ENCODE measurements around the gene DNPH1. TPM values are rescaled to one million over a fixed set of nuclear protein-coding genes. Genes with fewer than 3 reads are reported as not detected.

The DNPH1 gene
- polyA plus RNA-seq, 1 donor from 2014 or later, result 48.3 TPM

DNA sequence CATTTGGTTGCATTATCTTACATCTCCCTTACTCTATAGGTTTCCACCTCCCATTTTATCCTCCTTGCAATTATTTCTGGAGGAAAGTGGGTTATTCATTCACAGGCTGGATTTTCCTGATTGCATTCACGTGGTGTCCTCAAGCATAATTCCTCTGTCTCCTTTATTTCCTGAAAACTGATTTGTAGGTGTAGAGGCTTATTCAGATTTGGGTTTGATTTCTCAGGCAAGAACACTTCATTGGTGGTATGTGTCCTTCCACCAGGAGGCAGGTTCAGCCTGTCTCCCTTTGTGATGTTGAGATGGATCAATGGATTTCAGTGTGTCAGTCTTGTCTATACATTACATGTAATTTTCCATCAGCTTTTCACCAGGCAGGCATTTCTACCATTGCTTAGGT, 17.3 kb downstream of the DNPH1 start:
- no peaks in the 10 kb centered on the region for H3K9me3 ChIP-seq (ENCODE audit: low read length)
- H3K27me3 ChIP-seq (ENCODE audit: insufficient read depth, low read depth, low read length), result no peaks in the 10 kb centered on the region
- H3K4me3 ChIP-seq (ENCODE audit: low read length), result no peak overlapping the region
- no peaks in the 10 kb centered on the region for H3K9me2 ChIP-seq (ENCODE audit: insufficient read depth, low read length)
- no peaks in the 10 kb centered on the region for H3K36me3 ChIP-seq (ENCODE audit: insufficient read depth, low read length)
- H3K79me2 ChIP-seq (replicated peaks; ENCODE audit: insufficient read depth, low read length), result no peaks in the 10 kb centered on the region
- H3K4me2 ChIP-seq (ENCODE audit: low read length), result no peak overlapping the region
- TF ChIP-seq, protein P1, sequence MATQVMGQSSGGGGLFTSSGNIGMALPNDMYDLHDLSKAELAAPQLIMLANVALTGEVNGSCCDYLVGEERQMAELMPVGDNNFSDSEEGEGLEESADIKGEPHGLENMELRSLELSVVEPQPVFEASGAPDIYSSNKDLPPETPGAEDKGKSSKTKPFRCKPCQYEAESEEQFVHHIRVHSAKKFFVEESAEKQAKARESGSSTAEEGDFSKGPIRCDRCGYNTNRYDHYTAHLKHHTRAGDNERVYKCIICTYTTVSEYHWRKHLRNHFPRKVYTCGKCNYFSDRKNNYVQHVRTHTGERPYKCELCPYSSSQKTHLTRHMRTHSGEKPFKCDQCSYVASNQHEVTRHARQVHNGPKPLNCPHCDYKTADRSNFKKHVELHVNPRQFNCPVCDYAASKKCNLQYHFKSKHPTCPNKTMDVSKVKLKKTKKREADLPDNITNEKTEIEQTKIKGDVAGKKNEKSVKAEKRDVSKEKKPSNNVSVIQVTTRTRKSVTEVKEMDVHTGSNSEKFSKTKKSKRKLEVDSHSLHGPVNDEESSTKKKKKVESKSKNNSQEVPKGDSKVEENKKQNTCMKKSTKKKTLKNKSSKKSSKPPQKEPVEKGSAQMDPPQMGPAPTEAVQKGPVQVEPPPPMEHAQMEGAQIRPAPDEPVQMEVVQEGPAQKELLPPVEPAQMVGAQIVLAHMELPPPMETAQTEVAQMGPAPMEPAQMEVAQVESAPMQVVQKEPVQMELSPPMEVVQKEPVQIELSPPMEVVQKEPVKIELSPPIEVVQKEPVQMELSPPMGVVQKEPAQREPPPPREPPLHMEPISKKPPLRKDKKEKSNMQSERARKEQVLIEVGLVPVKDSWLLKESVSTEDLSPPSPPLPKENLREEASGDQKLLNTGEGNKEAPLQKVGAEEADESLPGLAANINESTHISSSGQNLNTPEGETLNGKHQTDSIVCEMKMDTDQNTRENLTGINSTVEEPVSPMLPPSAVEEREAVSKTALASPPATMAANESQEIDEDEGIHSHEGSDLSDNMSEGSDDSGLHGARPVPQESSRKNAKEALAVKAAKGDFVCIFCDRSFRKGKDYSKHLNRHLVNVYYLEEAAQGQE (IDR thresholded peaks at IDR 0.05; ENCODE audit: borderline replicate concordance), result no peak
- TF ChIP-seq MXI1 (conservative IDR thresholded peaks at IDR 0.05; ENCODE audit: poor library complexity, severe bottlenecking) (no peak), RAD21 (conservative IDR thresholded peaks at IDR 0.05) (peak; percentile 27), TAF1 (IDR thresholded peaks at IDR 0.05; ENCODE audit: low read depth) (no peak)
- TF ChIP-seq, protein P2, sequence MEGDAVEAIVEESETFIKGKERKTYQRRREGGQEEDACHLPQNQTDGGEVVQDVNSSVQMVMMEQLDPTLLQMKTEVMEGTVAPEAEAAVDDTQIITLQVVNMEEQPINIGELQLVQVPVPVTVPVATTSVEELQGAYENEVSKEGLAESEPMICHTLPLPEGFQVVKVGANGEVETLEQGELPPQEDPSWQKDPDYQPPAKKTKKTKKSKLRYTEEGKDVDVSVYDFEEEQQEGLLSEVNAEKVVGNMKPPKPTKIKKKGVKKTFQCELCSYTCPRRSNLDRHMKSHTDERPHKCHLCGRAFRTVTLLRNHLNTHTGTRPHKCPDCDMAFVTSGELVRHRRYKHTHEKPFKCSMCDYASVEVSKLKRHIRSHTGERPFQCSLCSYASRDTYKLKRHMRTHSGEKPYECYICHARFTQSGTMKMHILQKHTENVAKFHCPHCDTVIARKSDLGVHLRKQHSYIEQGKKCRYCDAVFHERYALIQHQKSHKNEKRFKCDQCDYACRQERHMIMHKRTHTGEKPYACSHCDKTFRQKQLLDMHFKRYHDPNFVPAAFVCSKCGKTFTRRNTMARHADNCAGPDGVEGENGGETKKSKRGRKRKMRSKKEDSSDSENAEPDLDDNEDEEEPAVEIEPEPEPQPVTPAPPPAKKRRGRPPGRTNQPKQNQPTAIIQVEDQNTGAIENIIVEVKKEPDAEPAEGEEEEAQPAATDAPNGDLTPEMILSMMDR (IDR thresholded peaks at IDR 0.05; ENCODE audit: poor library complexity, severe bottlenecking), result peak; percentile 39
- no peak overlapping the region for H3K27ac ChIP-seq (ENCODE audit: low read length)
- H3K9ac ChIP-seq (ENCODE audit: low read length), result no peak overlapping the region
- no peaks in the 10 kb centered on the region for H3F3A ChIP-seq (ENCODE audit: insufficient read depth, low read length, poor library complexity, severe bottlenecking)
- no peaks in the 10 kb centered on the region for H4K20me1 ChIP-seq (ENCODE audit: insufficient read depth)
- no peak overlapping the region for H2AFZ ChIP-seq (ENCODE audit: low read depth, low read length)

DNA sequence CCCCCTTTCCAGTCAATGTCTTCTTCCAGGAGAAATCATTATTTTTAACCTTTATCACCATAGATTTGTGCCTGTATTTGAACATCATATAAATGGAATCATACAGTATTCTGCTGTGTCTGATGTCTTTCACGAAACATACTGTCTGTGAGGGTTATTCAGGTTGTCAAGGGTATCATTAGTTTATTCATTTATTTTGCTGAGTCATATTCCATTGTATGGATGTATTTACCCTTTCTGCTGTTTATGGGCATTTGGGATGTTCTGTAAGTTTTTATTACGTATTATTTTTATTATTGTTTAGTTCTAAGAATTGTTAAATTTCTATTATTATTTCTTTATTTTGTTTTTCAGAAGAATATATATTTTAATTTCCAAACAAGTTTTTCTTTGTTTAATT, 22.0 kb downstream of the DNPH1 start:
- Histone ChIP-seq H3K9me3 (ENCODE audit: low read length) (no peaks in the 10 kb centered on the region), H3F3A (ENCODE audit: insufficient read depth, low read length, poor library complexity, severe bottlenecking) (no peaks in the 10 kb centered on the region), H3K4me2 (ENCODE audit: low read length) (no peak overlapping the region), H3K27ac (ENCODE audit: low read length) (no peak overlapping the region), H3K27me3 (ENCODE audit: insufficient read depth, low read depth, low read length) (no peaks in the 10 kb centered on the region), H3K36me3 (ENCODE audit: insufficient read depth, low read length) (no peaks in the 10 kb centered on the region), H4K20me1 (ENCODE audit: insufficient read depth) (no peaks in the 10 kb centered on the region), H3K9ac (ENCODE audit: low read length) (no peak overlapping the region), H3K4me3 (ENCODE audit: low read length) (no peak overlapping the region), H3K79me2 (replicated peaks; ENCODE audit: insufficient read depth, low read length) (no peaks in the 10 kb centered on the region), H3K9me2 (ENCODE audit: insufficient read depth, low read length) (no peaks in the 10 kb centered on the region), H2AFZ (ENCODE audit: low read depth, low read length) (no peak overlapping the region)
- TF ChIP-seq RAD21 (conservative IDR thresholded peaks at IDR 0.05) (no peak), SMC3 (conservative IDR thresholded peaks at IDR 0.05; ENCODE audit: poor library complexity) (no peak), TAF1 (IDR thresholded peaks at IDR 0.05; ENCODE audit: low read depth) (no peak), MXI1 (conservative IDR thresholded peaks at IDR 0.05; ENCODE audit: poor library complexity, severe bottlenecking) (no peak), EZH2 (IDR thresholded peaks at IDR 0.05; ENCODE audit: borderline replicate concordance, insufficient read depth, low read length, poor library complexity, severe bottlenecking) (no peak), POLR2AphosphoS5 (IDR thresholded peaks at IDR 0.05) (no peak)
- TF ChIP-seq, protein P1 (IDR thresholded peaks at IDR 0.05; ENCODE audit: borderline replicate concordance), result no peak
- TF ChIP-seq, protein P2 (IDR thresholded peaks at IDR 0.05; ENCODE audit: poor library complexity, severe bottlenecking), result no peak

All from neural cell (in vitro differentiated cells).